GM12878 (cell line): ENCODE measurements around the gene CYP1A2. TPM values are rescaled to one million over a fixed set of nuclear protein-coding genes. Genes with fewer than 3 reads are reported as not detected.

Experiments
- ATAC-seq: fragments of 200-7000 bp; cut with Tn5 transposase; 3 replicates; pipeline ENCODE4 v1.9.1; 2020; ENCODE audit warnings: mild to moderate bottlenecking, moderate library complexity
- BruUV-seq: library from RNA; stranded (reverse); fragments of 400-500 nt; replicated peaks from 2 replicates; lab custom pipeline; 2021; lab: Mats Ljungman, UMichigan
- CTCF ChIA-PET: fragments of 300-600 bp; sonication (Branson Sonifier 250); formaldehyde crosslinking; extraction: SDS; loops from one replicate; lab custom pipeline; 2021; ENCODE audit warnings: inconsistent platforms; lab: Yijun Ruan, JAX
- POLR2A ChIA-PET: fragments of 350-600 bp; formaldehyde crosslinking; extraction: SDS; loops from one replicate; lab custom pipeline; 2021; ENCODE audit warnings: inconsistent platforms; lab: Charles Lee
- RAD21 ChIA-PET: fragments of 300-600 bp; sonication (Branson Sonifier 250); formaldehyde crosslinking; loops from one replicate; lab custom pipeline; 2023; ENCODE audit warnings: antibody characterized with exemption; ENCODE audit not compliant: unreplicated experiment; lab: Charles Lee
- SMC1A ChIA-PET: fragments of 300-600 bp; sonication (Branson Sonifier 250); formaldehyde crosslinking; loops from one replicate; lab custom pipeline; 2023; ENCODE audit not compliant: unreplicated experiment, uncharacterized antibody; lab: Charles Lee
- DNase-seq: peaks from one replicate; pipeline ENCODE4 v3.0.0-alpha.2; 2011; ENCODE audit warnings: low read depth, low spot score
- FAIRE-seq: peaks from 3 replicates; lab custom pipeline; 2011; peaks lifted over from hg19 to GRCh38; lab: Jason Lieb, UNC
- H2AFZ ChIP-seq: 2 replicates; pipeline ENCODE4 v1.6.0; 2011; ENCODE audit warnings: low read depth, low read length, control low read depth; ENCODE audit not compliant: control insufficient read depth
- H3K27ac ChIP-seq: 2 replicates; pipeline ENCODE4 v1.5.1; 2011; ENCODE audit warnings: control low read depth; ENCODE audit not compliant: control insufficient read depth, insufficient read depth
- H3K27me3 ChIP-seq, 2 experiments: replicated peaks in 1 of 2; 2 replicates each; pipeline versions ENCODE4 v1.6.0 to v1.6.1; 2011; ENCODE audit warnings: low read length in 1 of 2; ENCODE audit not compliant: control insufficient read depth in 2 of 2, insufficient read depth in 2 of 2
- H3K36me3 ChIP-seq, 2 experiments: 2 replicates each; pipeline ENCODE4 v1.5.1; 2011; ENCODE audit warnings: low read length in 1 of 2; ENCODE audit not compliant: control insufficient read depth in 2 of 2, insufficient read depth in 2 of 2
- H3K4me1 ChIP-seq: 2 replicates; pipeline ENCODE4 v1.6.1; 2011; ENCODE audit warnings: mild to moderate bottlenecking, low read length, moderate library complexity, mixed read lengths; ENCODE audit not compliant: control insufficient read depth, insufficient read depth
- H3K4me2 ChIP-seq: 2 replicates; pipeline ENCODE4 v1.6.0; 2011; ENCODE audit warnings: control low read depth; ENCODE audit not compliant: control insufficient read depth, insufficient read depth
- H3K4me3 ChIP-seq: fragments of 200-600 bp; sonication (generic); 2 replicates; pipeline ENCODE4 v1.5.1; 2016
- H3K79me2 ChIP-seq: 2 replicates; pipeline ENCODE4 v1.6.0; 2011; ENCODE audit warnings: low read length; ENCODE audit not compliant: control insufficient read depth, insufficient read depth
- H3K9ac ChIP-seq: 2 replicates; pipeline ENCODE4 v1.8.0; 2011; ENCODE audit warnings: low read length, control low read depth, mixed read lengths; ENCODE audit not compliant: control insufficient read depth, insufficient read depth
- H3K9me3 ChIP-seq: replicated peaks from 3 replicates; pipeline ENCODE4 v1.5.1; 2011; ENCODE audit warnings: mild to moderate bottlenecking, low read length; ENCODE audit not compliant: control insufficient read depth, insufficient read depth
- H4K20me1 ChIP-seq: 2 replicates; pipeline ENCODE4 v1.6.0; 2011; ENCODE audit not compliant: control insufficient read depth, insufficient read depth
- CTCF ChIP-seq, 3 experiments: IDR thresholded peaks in 2 of 3; conservative IDR thresholded peaks in 1 of 3; 2 replicates each; pipeline ENCODE4 v1.5.1; 2011; ENCODE audit warnings: low read depth in 3 of 3, low read length in 3 of 3, mild to moderate bottlenecking in 3 of 3, control low read depth in 2 of 3, moderate library complexity in 2 of 3, inconsistent platforms in 1 of 3, mixed read lengths in 1 of 3; ENCODE audit not compliant: control insufficient read depth in 2 of 3, insufficient read depth in 1 of 3; ENCODE audit errors: extremely low read depth in 1 of 3
- EED ChIP-seq: sonication (generic); IDR thresholded peaks from 2 replicates; pipeline ENCODE4 v1.6.1; 2016; ENCODE audit warnings: antibody characterized with exemption, low read depth
- PKNOX1 ChIP-seq: fragments of 450-650 bp; IDR thresholded peaks from 2 replicates; pipeline ENCODE4 v1.6.1; 2016; ENCODE audit warnings: mild to moderate bottlenecking
- RAD21 ChIP-seq: IDR thresholded peaks from 2 replicates; pipeline ENCODE4 v1.6.1; 2011; ENCODE audit warnings: mild to moderate bottlenecking, low read depth, low read length, moderate library complexity; ENCODE audit not compliant: insufficient read depth
- SMC3 ChIP-seq: IDR thresholded peaks from 2 replicates; pipeline ENCODE4 v1.6.1; 2011; ENCODE audit warnings: low read length, improper control_type of control experiment, borderline replicate concordance
- SUPT20H ChIP-seq: IDR thresholded peaks from 2 replicates; pipeline ENCODE4 v1.6.1; 2011; ENCODE audit warnings: low read depth, mild to moderate bottlenecking, low read length, moderate library complexity, borderline replicate concordance; ENCODE audit not compliant: control insufficient read depth
- WGBS: methylation state at CpG from one replicate; pipeline ENCODE4 v1.1.6; 2016; ENCODE audit warnings: low lambda C conversion rate; ENCODE audit not compliant: insufficient replicate concordance, insufficient coverage; ENCODE audit errors: missing lambda C conversion rate; 5-methylcytosine and 5-hydroxymethylcytosine counted together
- in situ Hi-C: fragments of 300-500 bp; cut with MboI; formaldehyde crosslinking; loops from 9 replicates; pipeline ENCODE4 v1.14.3; 2018; ENCODE audit warnings: mixed read lengths
- intact Hi-C: fragments of 100-400 bp; cut with micrococcal nuclease; formaldehyde crosslinking; loops from one replicate; pipeline ENCODE4 v1.14.2; 2022; ENCODE audit not compliant: unreplicated experiment
- polyA plus RNA-seq, 11 experiments: library from polyadenylated mRNA; depleted of rRNA in 4 of 11; unstranded in 6 of 11; stranded (reverse) in 5 of 11; fragments of >200 nt; fragmentation: Nextera tagmentation in 4 of 11; fragmentation: Illumina TruSeq in 1 of 11; extraction: Ambion mirVana in 4 of 11; extraction: Trizol in 1 of 11; gene quantifications; 1 replicate in 1 of 11; 2 replicates in 10 of 11; pipeline versions ENCODE4 v1.2.1 to v1.2.3, GENCODE V29; 2011 to 2016; ENCODE audit warnings: inconsistent platforms in 2 of 11, missing spikeins in 2 of 11, low read depth in 1 of 11
- total RNA-seq, 4 experiments: library from RNA; depleted of rRNA in 3 of 4; stranded (reverse); fragments of >200 nt in 3 of 4; fragmentation: Illumina TruSeq in 1 of 4; extraction: Trizol in 1 of 4; gene quantifications; 2 replicates each; pipeline versions ENCODE4 v1.2.1 to v1.2.3, GENCODE V29; 2013 to 2021

Gene CYP1A2
- total and polyA plus RNA-seq, 10 of the 15 experiments (the other 5 are each of a cell fraction or from before 2014, with no cell fraction given) = 0.03 to 0.09 (median 0.05) TPM; not detected in 7

- POLR2A ChIA-PET = interaction anchor here (1.0 to 17.5 kb wide), 4 partner anchors 20 to 182 kb away, joined by 3 to 602 read pairs (median 6); partner anchors contain the start of gene CSK
These were observed 20.2 kb downstream of the CYP1A2 start for GRCh38 chr15:74768771-74769342.

More at GRCh38 chr15:74768771-74769342, 20.2 kb downstream of the CYP1A2 start:
- H2AFZ ChIP-seq = no peak overlapping the region
- peak; percentile 58 for ATAC-seq
- in situ Hi-C loops = no loop called here
- no TSS peak for BruUV-seq
- H3K9ac ChIP-seq = no peak overlapping the region
- no peak overlapping the region for H3K4me3 ChIP-seq
- 0% methylated on average over 9 of the region's 9 CpGs for WGBS
- RAD21 ChIA-PET = interaction anchor here (0.6 to 25.2 kb wide), 22 partner anchors 9 to 396 kb away, joined by 3 to 1186 read pairs (median 4); partner anchors contain the start of genes CLK3, CSK and FAM219B
- H3K9me3 ChIP-seq = no peaks in the 10 kb centered on the region
- H3K4me2 ChIP-seq = no peak overlapping the region
- peaks cover 12% of the 10 kb centered on the region for H3K4me1 ChIP-seq
- TF ChIP-seq CTCF (IDR thresholded peaks at IDR 0.05 in 2 of 3, conservative IDR thresholded peaks at IDR 0.05 in 1 of 3; ENCODE audit: control insufficient read depth in 2 of 3, extremely low read depth in 1 of 3, insufficient read depth in 1 of 3, low read depth in 3 of 3, low read length in 3 of 3) = peak; percentile 76 to 84 (median 76)
- peak; percentile 92 for TF ChIP-seq SMC3
- no peak for TF ChIP-seq EED
- TF ChIP-seq RAD21 = peak; percentile 91
- TF ChIP-seq SUPT20H = no peak
- peak; percentile 48 for TF ChIP-seq PKNOX1
- no peaks in the 10 kb centered on the region for H3K79me2 ChIP-seq
- SMC1A ChIA-PET = interaction anchor here (0.5 to 17.6 kb wide), 26 partner anchors 10 to 419 kb away, joined by 3 to 811 read pairs (median 4); partner anchors contain the start of gene CSK
- no peaks in the 10 kb centered on the region for H4K20me1 ChIP-seq
- intact Hi-C loops = loop anchor here (1.0 kb wide), 1 partner anchor 134 kb away; no protein-coding TSS in a partner anchor
- no peaks in the 10 kb centered on the region for H3K27me3 ChIP-seq
- DNase-seq = no peak
- H3K27ac ChIP-seq = no peak overlapping the region
- H3K36me3 ChIP-seq = no peaks in the 10 kb centered on the region
- peak; percentile 95 for FAIRE-seq
- CTCF ChIA-PET = interaction anchor here (0.5 to 19.1 kb wide), 46 partner anchors 10 to 517 kb away, joined by 3 to 1288 read pairs (median 6); partner anchors contain the start of genes CPLX3, CSK, FAM219B and ULK3
